A549 (cell line): Measurements from ENCODE around the gene PROM2. TPM values are rescaled to one million over a fixed set of nuclear protein-coding genes. Genes with fewer than 3 reads are reported as not detected.

Experiments used
- ATAC-seq, 2 experiments: fragments of 200-7000 bp in 1 of 2; fragments of >200 bp in 1 of 2; cut with Nextera tagmentation in 1 of 2; cut with Tn5 transposase in 1 of 2; 3 replicates each; pipeline versions ENCODE4 v1.8.0 to v1.9.1; 2018 to 2020; ENCODE audit warnings: mild to moderate bottlenecking in 1 of 2, moderate library complexity in 1 of 2
- CTCF ChIA-PET: fragments of 300-600 bp; sonication (Branson Sonifier 250); formaldehyde crosslinking; extraction: SDS; loops from one replicate; lab custom pipeline; 2021; ENCODE audit warnings: antibody characterized with exemption, inconsistent platforms; lab: Yijun Ruan, JAX
- POLR2A ChIA-PET: fragments of 350-600 bp; formaldehyde crosslinking; extraction: SDS; loops from one replicate; lab custom pipeline; 2021; ENCODE audit warnings: antibody characterized with exemption, inconsistent platforms; lab: Yijun Ruan, JAX
- DNase-seq, 2 experiments: peaks; one replicate each; pipeline versions ENCODE4 v3.0.0 to v3.0.0-alpha.2; 2011 to 2016; ENCODE audit warnings: low read depth in 1 of 2, low spot score in 1 of 2
- FAIRE-seq: peaks from 2 replicates; lab custom pipeline; 2011; peaks lifted over from hg19 to GRCh38; lab: Jason Lieb, UNC
- H3K27ac ChIP-seq, 2 experiments: fragments of >200 bp; sonication (Bioruptor Twin); formaldehyde crosslinking; 3 replicates each; pipeline ENCODE4 v1.5.1; 2016 to 2017
- H3K4me1 ChIP-seq: fragments of >200 bp; sonication (Bioruptor Twin); formaldehyde crosslinking; 3 replicates; pipeline ENCODE4 v1.6.1; 2016
- H3K4me2 ChIP-seq: fragments of >200 bp; sonication (Bioruptor Twin); formaldehyde crosslinking; 3 replicates; pipeline ENCODE4 v1.6.1; 2016
- H3K4me3 ChIP-seq: fragments of >200 bp; sonication (Bioruptor Twin); formaldehyde crosslinking; 3 replicates; pipeline ENCODE4 v1.5.1; 2016
- H3K9me3 ChIP-seq: fragments of >200 bp; sonication (Bioruptor Twin); formaldehyde crosslinking; 3 replicates; pipeline ENCODE4 v1.6.1; 2016
- CBX2 ChIP-seq: fragments of 200-600 bp; sonication (generic); IDR thresholded peaks from 2 replicates; pipeline ENCODE4 v1.6.1; 2016; ENCODE audit warnings: low read depth, mild to moderate bottlenecking, borderline replicate concordance
- CBX8 ChIP-seq: fragments of 200-600 bp; sonication (generic); IDR thresholded peaks from 2 replicates; pipeline ENCODE4 v1.6.1; 2016
- CEBPB ChIP-seq, 2 experiments: fragments of >200 bp in 1 of 2; sonication (Bioruptor Twin) in 1 of 2; formaldehyde crosslinking in 1 of 2; IDR thresholded peaks; 2 replicates each; pipeline ENCODE4 v1.6.1; 2012 to 2016
- EP300 ChIP-seq, 2 experiments: fragments of >200 bp; sonication (Bioruptor Twin); formaldehyde crosslinking; IDR thresholded peaks; 2 replicates in 1 of 2; 3 replicates in 1 of 2; pipeline ENCODE4 v1.6.1; 2016 to 2017
- ESRRA ChIP-seq: fragments of 150-350 bp; IDR thresholded peaks from 2 replicates; pipeline ENCODE4 v1.6.1; 2014; ENCODE audit warnings: mild to moderate bottlenecking, low read length, borderline replicate concordance
- FOSL2 ChIP-seq, 2 experiments: fragments of 450-650 bp in 1 of 2; fragments of >200 bp in 1 of 2; sonication (Bioruptor Twin) in 1 of 2; formaldehyde crosslinking; IDR thresholded peaks; 2 replicates each; pipeline versions ENCODE4 v1.5.0 to v1.6.1; 2016 to 2020; ENCODE audit warnings: mild to moderate bottlenecking in 1 of 2, moderate library complexity in 1 of 2
- FOXS1 ChIP-seq: fragments of 250-450 bp; sonication (Bioruptor Pico); IDR thresholded peaks from 2 replicates; pipeline ENCODE4 v1.5.0; 2020; ENCODE audit warnings: mild to moderate bottlenecking, moderate library complexity
- GATA3 ChIP-seq: IDR thresholded peaks from 2 replicates; pipeline ENCODE4 v1.6.1; 2012; ENCODE audit warnings: borderline replicate concordance
- HDAC2 ChIP-seq: fragments of 200-600 bp; sonication (generic); IDR thresholded peaks from 2 replicates; pipeline ENCODE4 v1.6.1; 2016
- HES2 ChIP-seq: fragments of >200 bp; sonication (Bioruptor Twin); formaldehyde crosslinking; IDR thresholded peaks from 2 replicates; pipeline ENCODE4 v1.6.1; 2016
- HEYL ChIP-seq: fragments of 250-450 bp; sonication (Bioruptor Pico); IDR thresholded peaks from 2 replicates; pipeline ENCODE4 v1.8.0; 2021; ENCODE audit warnings: mild to moderate bottlenecking, moderate library complexity
- HMGXB4 ChIP-seq: fragments of 250-450 bp; sonication (Bioruptor Pico); IDR thresholded peaks from 2 replicates; pipeline ENCODE4 v1.5.0; 2021; ENCODE audit warnings: mild to moderate bottlenecking, moderate library complexity, borderline replicate concordance
- HOXA7 ChIP-seq: fragments of 250-450 bp; sonication (Bioruptor Pico); IDR thresholded peaks from 2 replicates; pipeline ENCODE4 v1.5.0; 2020; ENCODE audit warnings: mild to moderate bottlenecking, moderate library complexity
- HOXB13 ChIP-seq: fragments of 250-450 bp; sonication (Bioruptor Pico); IDR thresholded peaks from 2 replicates; pipeline ENCODE4 v1.5.0; 2020; ENCODE audit warnings: low read depth, mild to moderate bottlenecking, moderate library complexity
- JUN ChIP-seq, 2 experiments: fragments of >200 bp; sonication (Bioruptor Twin); formaldehyde crosslinking; IDR thresholded peaks; 2 replicates in 1 of 2; 3 replicates in 1 of 2; pipeline ENCODE4 v1.6.1; 2016 to 2017
- JUNB ChIP-seq: fragments of >200 bp; sonication (Bioruptor Twin); formaldehyde crosslinking; IDR thresholded peaks from 2 replicates; pipeline ENCODE4 v1.6.1; 2016
- KDM1A ChIP-seq: fragments of 200-600 bp; sonication (generic); IDR thresholded peaks from 2 replicates; pipeline ENCODE4 v1.6.1; 2016; ENCODE audit warnings: low read depth, mild to moderate bottlenecking
- POLR2AphosphoS2 ChIP-seq: conservative IDR thresholded peaks from 2 replicates; pipeline ENCODE4 v1.6.1; 2012; ENCODE audit warnings: low read length, improper control_type of control experiment, inconsistent platforms
- RAD21 ChIP-seq, 2 experiments: fragments of >200 bp in 1 of 2; sonication (Bioruptor Twin) in 1 of 2; formaldehyde crosslinking in 1 of 2; IDR thresholded peaks in 1 of 2; conservative IDR thresholded peaks in 1 of 2; 2 replicates in 1 of 2; 3 replicates in 1 of 2; pipeline ENCODE4 v1.6.1; 2012 to 2018; ENCODE audit warnings: inconsistent platforms in 1 of 2
- RFX5 ChIP-seq: fragments of 450-650 bp; IDR thresholded peaks from 2 replicates; pipeline ENCODE4 v1.7.1; 2014; ENCODE audit warnings: antibody characterized with exemption, mild to moderate bottlenecking, moderate library complexity
- SMC3 ChIP-seq: fragments of >200 bp; sonication (Bioruptor Twin); formaldehyde crosslinking; IDR thresholded peaks from 3 replicates; pipeline ENCODE4 v1.6.1; 2018; ENCODE audit warnings: inconsistent platforms
- TFCP2L1 ChIP-seq: fragments of 250-450 bp; sonication (Bioruptor Pico); IDR thresholded peaks from 2 replicates; pipeline ENCODE4 v1.5.0; 2021; ENCODE audit warnings: mild to moderate bottlenecking
- TP53 ChIP-seq: fragments of 250-450 bp; sonication (Bioruptor Pico); IDR thresholded peaks from 2 replicates; pipeline ENCODE4 v1.5.0; 2021; ENCODE audit warnings: mild to moderate bottlenecking, moderate library complexity
- ZFP36 ChIP-seq: fragments of 450-650 bp; IDR thresholded peaks from 2 replicates; pipeline ENCODE4 v1.6.1; 2014; ENCODE audit warnings: borderline replicate concordance; ENCODE audit not compliant: partially characterized antibody
- ZNF302 ChIP-seq: fragments of 250-450 bp; sonication (Bioruptor Pico); IDR thresholded peaks from 2 replicates; pipeline ENCODE4 v1.9.0; 2021; ENCODE audit warnings: inconsistent platforms, mild to moderate bottlenecking, moderate library complexity
- WGBS: methylation state at CpG from one replicate; pipeline ENCODE4 v1.1.6; 2017; ENCODE audit errors: missing lambda C conversion rate; 5-methylcytosine and 5-hydroxymethylcytosine counted together
- polyA plus RNA-seq, 4 experiments: library from polyadenylated mRNA; depleted of rRNA in 3 of 4; stranded (reverse); fragments of >200 nt; fragmentation: RNase III in 1 of 4; extraction: RNeasy Plus Mini Kit Qiagen cat#74134 plus additional on column Dnase treatment in 1 of 4; gene quantifications; 2 replicates in 3 of 4; 3 replicates in 1 of 4; pipeline ENCODE4 v1.2.3, GENCODE V29; 2011 to 2017
- TF ChIP-seq, protein P1 (sequence below): fragments of 150-350 bp; IDR thresholded peaks from 2 replicates; pipeline ENCODE4 v1.6.1; 2014; ENCODE audit warnings: low read depth, mild to moderate bottlenecking, low read length
- TF ChIP-seq, protein P2 (sequence below): IDR thresholded peaks from 2 replicates; pipeline ENCODE4 v1.6.1; 2012

Gene PROM2
- polyA plus RNA-seq, 2 of the 4 experiments (the other 2 are of a cell fraction): 0.08 to 0.09 TPM

DNA sequence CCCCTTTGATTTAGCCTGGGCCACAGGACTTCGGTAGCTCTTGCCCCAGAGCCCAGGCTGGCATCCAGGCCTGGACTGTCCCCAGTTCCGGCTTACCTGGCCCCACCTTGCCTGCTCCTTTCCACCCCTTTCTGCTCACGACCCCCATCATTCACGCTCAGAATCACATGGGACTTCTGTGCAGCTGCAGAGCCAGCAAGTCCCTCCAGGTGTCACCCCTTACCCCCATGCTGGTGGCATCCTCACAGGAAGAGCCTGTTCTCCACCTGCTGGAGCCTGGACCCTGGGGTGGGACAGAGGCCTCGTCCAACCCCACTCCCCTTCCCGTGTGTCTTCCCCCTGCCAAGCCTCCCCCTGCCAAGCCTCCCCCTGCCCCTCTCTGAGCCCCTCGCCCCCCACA lies 15.0 kb downstream of the PROM2 start:
- ChIA-PET CTCF (no interaction called here), POLR2A (no interaction called here)
- DNase-seq (no peak), FAIRE-seq (no peak), ATAC-seq (no peak)
- H3K4me2 ChIP-seq: no peak overlapping the region
- H3K4me3 ChIP-seq: no peak overlapping the region
- peaks cover 33% of the 10 kb centered on the region for H3K9me3 ChIP-seq
- no peaks in the 10 kb centered on the region for H3K4me1 ChIP-seq
- no peak for TF ChIP-seq ZFP36
- TF ChIP-seq GATA3: no peak
- no peak for TF ChIP-seq ZNF302 (CRISPR knock-in tag)
- no peak for TF ChIP-seq CBX8
- TF ChIP-seq JUN (IDR thresholded peaks at IDR 0.05): no peak
- TF ChIP-seq HOXA7 (CRISPR knock-in tag): no peak
- no peak for TF ChIP-seq CEBPB (IDR thresholded peaks at IDR 0.05)
- no peak for TF ChIP-seq HEYL (CRISPR knock-in tag)
- no peak for TF ChIP-seq FOXS1
- no peak for TF ChIP-seq RFX5
- no peak for TF ChIP-seq HES2
- TF ChIP-seq FOSL2 (IDR thresholded peaks at IDR 0.05): no peak
- no peak for TF ChIP-seq FOSL2 (CRISPR knock-in tag; IDR thresholded peaks at IDR 0.05)
- no peak for TF ChIP-seq HMGXB4 (CRISPR knock-in tag)
- no peak for TF ChIP-seq SMC3
- TF ChIP-seq, protein P1, sequence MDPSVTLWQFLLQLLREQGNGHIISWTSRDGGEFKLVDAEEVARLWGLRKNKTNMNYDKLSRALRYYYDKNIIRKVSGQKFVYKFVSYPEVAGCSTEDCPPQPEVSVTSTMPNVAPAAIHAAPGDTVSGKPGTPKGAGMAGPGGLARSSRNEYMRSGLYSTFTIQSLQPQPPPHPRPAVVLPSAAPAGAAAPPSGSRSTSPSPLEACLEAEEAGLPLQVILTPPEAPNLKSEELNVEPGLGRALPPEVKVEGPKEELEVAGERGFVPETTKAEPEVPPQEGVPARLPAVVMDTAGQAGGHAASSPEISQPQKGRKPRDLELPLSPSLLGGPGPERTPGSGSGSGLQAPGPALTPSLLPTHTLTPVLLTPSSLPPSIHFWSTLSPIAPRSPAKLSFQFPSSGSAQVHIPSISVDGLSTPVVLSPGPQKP: no peak
- no peak for TF ChIP-seq TP53 (CRISPR knock-in tag)
- no peak for TF ChIP-seq HDAC2
- no peak for TF ChIP-seq RAD21 (conservative IDR thresholded peaks at IDR 0.05 in 1 of 2, IDR thresholded peaks at IDR 0.05 in 1 of 2)
- TF ChIP-seq CBX2: no peak
- no peak for TF ChIP-seq JUNB
- 33% methylated on average over 5 of the region's 7 CpGs for WGBS
- H3K27ac ChIP-seq: no peak overlapping the region

DNA sequence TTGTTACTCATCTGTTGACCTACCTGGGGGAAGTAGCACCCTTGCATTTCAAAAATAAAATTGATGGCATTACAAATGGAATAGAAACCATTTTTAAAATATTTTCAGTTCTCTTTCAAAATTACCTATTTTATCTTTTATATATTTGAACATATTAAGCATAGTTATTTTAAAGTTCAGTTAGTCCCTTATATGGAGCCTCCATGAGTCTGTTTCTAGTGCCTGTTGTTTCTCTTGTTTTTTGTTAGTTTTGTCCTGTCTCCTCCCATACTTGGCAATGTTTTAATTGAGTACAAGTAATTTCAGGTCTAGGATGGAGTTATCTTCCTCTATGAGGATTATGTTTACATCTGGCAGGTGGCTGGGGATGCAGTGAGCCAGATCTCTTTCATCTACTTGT lies 17.0 kb downstream of the PROM2 start:
- ATAC-seq: no peak
- ChIA-PET CTCF (no interaction called here), POLR2A (no interaction called here)
- no peak for FAIRE-seq
- no peak overlapping the region for H3K27ac ChIP-seq
- H3K4me1 ChIP-seq: no peaks in the 10 kb centered on the region
- no peak for DNase-seq
- no peak for TF ChIP-seq KDM1A
- no peak for TF ChIP-seq ESRRA
- no peak for TF ChIP-seq FOXS1
- TF ChIP-seq CEBPB (IDR thresholded peaks at IDR 0.05): no peak
- TF ChIP-seq, protein P2, sequence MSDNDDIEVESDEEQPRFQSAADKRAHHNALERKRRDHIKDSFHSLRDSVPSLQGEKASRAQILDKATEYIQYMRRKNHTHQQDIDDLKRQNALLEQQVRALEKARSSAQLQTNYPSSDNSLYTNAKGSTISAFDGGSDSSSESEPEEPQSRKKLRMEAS: no peak
- TF ChIP-seq TFCP2L1 (CRISPR knock-in tag): no peak
- no peak for TF ChIP-seq POLR2AphosphoS2
- no peak for TF ChIP-seq CBX8
- no peak for TF ChIP-seq TP53 (CRISPR knock-in tag)
- TF ChIP-seq EP300 (IDR thresholded peaks at IDR 0.05): no peak
- no peak for TF ChIP-seq HOXB13 (CRISPR knock-in tag)
- H3K4me3 ChIP-seq: no peak overlapping the region
- peaks cover 33% of the 10 kb centered on the region for H3K9me3 ChIP-seq
- H3K4me2 ChIP-seq: no peak overlapping the region
